ENCODE data around the gene NUP210L. TPM values are rescaled to one million over a fixed set of nuclear protein-coding genes. Genes with fewer than 3 reads are reported as not detected.
"Not testable (repeated sequence)": the region's sequence is repeated elsewhere in the genome, so short reads cannot be mapped to it uniquely, and the experiment has no call there.

NUP210L gene
- total and polyA plus RNA-seq, 7 donors = under 0.01 to 0.01 (median under 0.01) TPM; not detected in 4

- H3K4me3 ChIP-seq = no peak overlapping the region
- H3K4me1 ChIP-seq = no peaks in the 10 kb centered on the region
- H3K27me3 ChIP-seq = no peaks in the 10 kb centered on the region
- H3K9me3 ChIP-seq = peaks cover 0 to 3% (median under 1%) of the 10 kb centered on the region in 4 donors
- no peak overlapping the region for H3K27ac ChIP-seq
- intact Hi-C loops (cut with DNase I) = no loop called here
- WGBS, 2 donors = 65 to 75% methylated on average over 6 of the region's 6 CpGs
- no peak for TF ChIP-seq EP300 (IDR thresholded peaks at IDR 0.05)
- TF ChIP-seq CTCF (IDR thresholded peaks at IDR 0.05) = no peak
- H3K36me3 ChIP-seq = no peaks in the 10 kb centered on the region
- no peak for DNase-seq
These were observed 73.3 kb downstream of the NUP210L start for GRCh38 chr1:154081386-154082126.

GRCh38 chr1:154076413-154076812, 78.5 kb downstream of the NUP210L start:
- WGBS, 2 donors = 89 to 93% methylated on average over 2 of the region's 2 CpGs
- H3K36me3 ChIP-seq = no peaks in the 10 kb centered on the region
- TF ChIP-seq CTCF (IDR thresholded peaks at IDR 0.05) (no peak), POLR2A (IDR thresholded peaks at IDR 0.05) (no peak), EP300 (IDR thresholded peaks at IDR 0.05) (no peak), POLR2AphosphoS5 (IDR thresholded peaks at IDR 0.05) (no peak)
- peaks cover 0 to 5% (median 0%) of the 10 kb centered on the region in 4 donors for H3K9me3 ChIP-seq
- no peak overlapping the region for H3K4me3 ChIP-seq
- H3K27me3 ChIP-seq = no peaks in the 10 kb centered on the region
- H3K4me1 ChIP-seq = no peaks in the 10 kb centered on the region
- intact Hi-C loops (cut with DNase I) = no loop called here
- no peak overlapping the region for H3K27ac ChIP-seq
- no peak for DNase-seq

- peaks cover 0 to 5% (median 0%) of the 10 kb centered on the region in 4 donors for H3K9me3 ChIP-seq
- intact Hi-C loops (cut with DNase I) = no loop called here
- H3K27me3 ChIP-seq = no peaks in the 10 kb centered on the region
- no peak overlapping the region for H3K27ac ChIP-seq
- WGBS, 2 donors = 85 to 89% methylated on average over 2 of the region's 2 CpGs
- H3K4me1 ChIP-seq = no peaks in the 10 kb centered on the region
- TF ChIP-seq POLR2AphosphoS5 (IDR thresholded peaks at IDR 0.05) (no peak), EP300 (IDR thresholded peaks at IDR 0.05) (no peak), CTCF (IDR thresholded peaks at IDR 0.05) (no peak), POLR2A (IDR thresholded peaks at IDR 0.05) (no peak)
- H3K4me3 ChIP-seq = no peak overlapping the region
- no peaks in the 10 kb centered on the region for H3K36me3 ChIP-seq
- DNase-seq = no peak
These were observed 79.1 kb downstream of the NUP210L start for GRCh38 chr1:154075746-154076145.

GRCh38 chr1:154062309-154062708, 92.6 kb downstream of the NUP210L start:
- intact Hi-C loops (cut with DNase I) = no loop called here
- 82 to 87% methylated on average over 1 of the region's 1 CpG for WGBS, 2 donors
- no peak overlapping the region for H3K27ac ChIP-seq
- H3K4me3 ChIP-seq = no peak overlapping the region
- H3K4me1 ChIP-seq = no peaks in the 10 kb centered on the region
- H3K27me3 ChIP-seq = no peaks in the 10 kb centered on the region
- H3K9me3 ChIP-seq = no peaks in the 10 kb centered on the region
- DNase-seq = no peak
- H3K36me3 ChIP-seq = no peaks in the 10 kb centered on the region
- no peak for TF ChIP-seq POLR2A (IDR thresholded peaks at IDR 0.05)
- TF ChIP-seq EP300 (IDR thresholded peaks at IDR 0.05) = no peak
- no peak for TF ChIP-seq CTCF (IDR thresholded peaks at IDR 0.05)
- TF ChIP-seq POLR2AphosphoS5 (IDR thresholded peaks at IDR 0.05) = no peak

- H3K27ac ChIP-seq; H3K9me3 ChIP-seq; H3K36me3 ChIP-seq; H3K4me3 ChIP-seq; intact Hi-C loops (cut with DNase I); H3K27me3 ChIP-seq; DNase-seq; H3K4me1 ChIP-seq: not testable (repeated sequence)
- WGBS, 2 donors = 22 to 43% methylated on average over 4 of the region's 4 CpGs
These were observed 107.4 kb downstream of the NUP210L start for GRCh38 chr1:154047436-154047835.

- H3K4me3 ChIP-seq; H3K4me1 ChIP-seq; DNase-seq; H3K27ac ChIP-seq; H3K9me3 ChIP-seq; intact Hi-C loops (cut with DNase I); H3K27me3 ChIP-seq; H3K36me3 ChIP-seq: not testable (repeated sequence)
- WGBS, 2 donors = 91 to 94% methylated on average over 1 of the region's 1 CpG
These were observed 121.2 kb downstream of the NUP210L start for GRCh38 chr1:154033697-154034096.

Measured in sigmoid colon (tissue), 7 donors.